H9 (cell line): ENCODE results near the gene BACH2. TPM values are rescaled to one million over a fixed set of nuclear protein-coding genes. Genes with fewer than 3 reads are reported as not detected.

ENCODE experiments used
- DNase-seq: peaks from one replicate; pipeline ENCODE4 v3.0.0-alpha.2; 2017
- H2AFZ ChIP-seq: one replicate; pipeline ENCODE4 v1.6.1; 2013; ENCODE audit warnings: mild to moderate bottlenecking, low read length, control low read depth, moderate library complexity
- H2AK5ac ChIP-seq: 2 replicates; pipeline ENCODE4 v1.6.1; 2013; ENCODE audit warnings: low read length, control low read depth, mixed read lengths; ENCODE audit not compliant: insufficient read length
- H2BK120ac ChIP-seq: one replicate; pipeline ENCODE4 v1.6.1; 2013; ENCODE audit warnings: low read depth, mild to moderate bottlenecking, low read length, control low read depth, inconsistent platforms; ENCODE audit not compliant: poor library complexity, severe bottlenecking
- H2BK12ac ChIP-seq: 2 replicates; pipeline ENCODE4 v1.6.1; 2013; ENCODE audit warnings: low read length, control low read depth, mixed read lengths, low read depth; ENCODE audit not compliant: insufficient read length
- H2BK15ac ChIP-seq: 2 replicates; pipeline ENCODE4 v1.6.1; 2013; ENCODE audit warnings: low read depth, low read length, control low read depth
- H2BK20ac ChIP-seq: one replicate; pipeline ENCODE4 v1.6.1; 2013; ENCODE audit warnings: low read depth, mild to moderate bottlenecking, low read length, control low read depth, inconsistent platforms; ENCODE audit not compliant: poor library complexity, severe bottlenecking
- H2BK5ac ChIP-seq: 2 replicates; pipeline ENCODE4 v1.6.1; 2013; ENCODE audit warnings: low read length, control low read depth, mixed read lengths; ENCODE audit not compliant: insufficient read length
- H3K14ac ChIP-seq: 2 replicates; pipeline ENCODE4 v1.6.1; 2013; ENCODE audit warnings: low read length, control low read depth; ENCODE audit not compliant: insufficient read depth
- H3K18ac ChIP-seq: 2 replicates; pipeline ENCODE4 v1.6.1; 2013; ENCODE audit warnings: low read depth, mild to moderate bottlenecking, mixed read lengths, low read length, control low read depth; ENCODE audit not compliant: insufficient read length
- H3K23ac ChIP-seq: 2 replicates; pipeline ENCODE4 v1.6.1; 2013; ENCODE audit warnings: low read length, control low read depth, mixed read lengths, low read depth; ENCODE audit not compliant: insufficient read length
- H3K23me2 ChIP-seq: 2 replicates; pipeline ENCODE4 v1.6.1; 2013; ENCODE audit warnings: low read depth, mild to moderate bottlenecking, mixed read lengths, low read length, control low read depth; ENCODE audit not compliant: insufficient read length, poor library complexity, severe bottlenecking
- H3K27ac ChIP-seq: 2 replicates; pipeline ENCODE4 v1.5.1; 2013; ENCODE audit warnings: low read length, control low read depth, mixed read lengths, low read depth; ENCODE audit not compliant: insufficient read length
- H3K27me3 ChIP-seq: 2 replicates; pipeline ENCODE4 v1.6.1; 2013; ENCODE audit warnings: low read length, control low read depth, inconsistent platforms; ENCODE audit not compliant: insufficient read depth
- H3K4ac ChIP-seq: 2 replicates; pipeline ENCODE4 v1.6.1; 2013; ENCODE audit warnings: low read depth, mild to moderate bottlenecking, control low read depth, inconsistent platforms, low read length, moderate library complexity
- H3K4me1 ChIP-seq: 2 replicates; pipeline ENCODE4 v1.6.1; 2013; ENCODE audit warnings: low read length, control low read depth, inconsistent platforms; ENCODE audit not compliant: insufficient read depth
- H3K4me2 ChIP-seq: 2 replicates; pipeline ENCODE4 v1.6.1; 2013; ENCODE audit warnings: low read length, control low read depth, mixed read lengths; ENCODE audit not compliant: insufficient read length, insufficient read depth
- H3K56ac ChIP-seq: 2 replicates; pipeline ENCODE4 v1.6.1; 2013; ENCODE audit warnings: low read depth, mild to moderate bottlenecking, mixed read lengths, low read length, control low read depth; ENCODE audit not compliant: insufficient read length
- H3K79me1 ChIP-seq: 2 replicates; pipeline ENCODE4 v1.6.1; 2013; ENCODE audit warnings: low read depth, mild to moderate bottlenecking, moderate library complexity, low read length, control low read depth, inconsistent platforms; ENCODE audit not compliant: insufficient read depth, poor library complexity, severe bottlenecking
- H3K79me2 ChIP-seq: 2 replicates; pipeline ENCODE4 v1.6.1; 2013; ENCODE audit warnings: low read length, control low read depth, inconsistent platforms; ENCODE audit not compliant: insufficient read depth
- H3K9ac ChIP-seq: 2 replicates; pipeline ENCODE4 v1.6.1; 2013; ENCODE audit warnings: low read length, control low read depth, mixed read lengths; ENCODE audit not compliant: insufficient read length; ENCODE audit errors: extremely low read depth
- H3K9me3 ChIP-seq: one replicate; pipeline ENCODE4 v1.6.1; 2013; ENCODE audit warnings: low read depth, low read length, inconsistent platforms; ENCODE audit not compliant: control insufficient read depth
- H3T11ph ChIP-seq: one replicate; pipeline ENCODE4 v1.6.1; 2013; ENCODE audit warnings: mild to moderate bottlenecking, low read length, control low read depth, inconsistent platforms
- H4K20me1 ChIP-seq: one replicate; pipeline ENCODE4 v1.6.1; 2013; ENCODE audit not compliant: control insufficient read depth, insufficient read length, insufficient read depth
- H4K5ac ChIP-seq: 2 replicates; pipeline ENCODE4 v1.6.1; 2013; ENCODE audit warnings: low read depth, mild to moderate bottlenecking, mixed read lengths, low read length, control low read depth; ENCODE audit not compliant: insufficient read length
- H4K8ac ChIP-seq: replicated peaks from 2 replicates; pipeline ENCODE4 v1.6.1; 2013; ENCODE audit warnings: low read length, control low read depth, mixed read lengths, low read depth; ENCODE audit not compliant: insufficient read length
- H4K91ac ChIP-seq: 2 replicates; pipeline ENCODE4 v1.6.1; 2013; ENCODE audit warnings: low read depth, mild to moderate bottlenecking, moderate library complexity, mixed read lengths, low read length, control low read depth; ENCODE audit not compliant: insufficient read length
- H3K27ac Mint-ChIP-seq, 3 experiments: 2 replicates in 2 of 3; 3 replicates in 1 of 3; pipeline ENCODE4 v1.8.0; 2020 to 2021; ENCODE audit warnings: mixed read lengths in 3 of 3, mild to moderate bottlenecking in 1 of 3, moderate library complexity in 1 of 3
- H3K27me3 Mint-ChIP-seq: 2 replicates; pipeline ENCODE4 v1.8.0; 2021; ENCODE audit warnings: low read depth, mild to moderate bottlenecking, moderate library complexity, mixed read lengths
- H3K36me3 Mint-ChIP-seq, 3 experiments: 2 replicates in 2 of 3; 3 replicates in 1 of 3; pipeline ENCODE4 v1.8.0; 2020 to 2021; ENCODE audit warnings: low read depth in 3 of 3, mixed read lengths in 3 of 3; ENCODE audit not compliant: insufficient read depth in 1 of 3
- H3K4me1 Mint-ChIP-seq, 2 experiments: 2 replicates each; pipeline ENCODE4 v1.8.0; 2020; ENCODE audit warnings: mixed read lengths in 2 of 2
- H3K4me3 Mint-ChIP-seq, 2 experiments: 2 replicates in 1 of 2; 3 replicates in 1 of 2; pipeline ENCODE4 v1.8.0; 2020 to 2021; ENCODE audit warnings: mild to moderate bottlenecking in 2 of 2, mixed read lengths in 2 of 2, moderate library complexity in 1 of 2
- H3K9me3 Mint-ChIP-seq, 2 experiments: 2 replicates in 1 of 2; 3 replicates in 1 of 2; pipeline ENCODE4 v1.8.0; 2020; ENCODE audit warnings: mild to moderate bottlenecking in 2 of 2, mixed read lengths in 2 of 2, moderate library complexity in 1 of 2
- WGBS: extraction: QIAGEN DNeasy Blood & Tissue Kit; methylation state at CpG from one replicate; pipeline ENCODE4 v1.1.7; 2013; ENCODE audit warnings: missing lambda C conversion rate, low lambda C conversion rate, mixed read lengths; ENCODE audit not compliant: insufficient read length; ENCODE audit errors: extremely low coverage; 5-methylcytosine and 5-hydroxymethylcytosine counted together
- total RNA-seq: library from RNA; stranded (reverse); gene quantifications from 2 replicates; pipeline ENCODE4 v1.2.1, GENCODE V29; 2021
- TF ChIP-seq, protein P1 (sequence below): fragments of 200-600 bp; sonication (generic); conservative IDR thresholded peaks from 3 replicates; pipeline ENCODE4 v1.8.0; 2021; ENCODE audit warnings: antibody characterized with exemption, mild to moderate bottlenecking

BACH2 gene
- total RNA-seq, 1 experiment from 2014 or later: 2.0 TPM

DNA sequence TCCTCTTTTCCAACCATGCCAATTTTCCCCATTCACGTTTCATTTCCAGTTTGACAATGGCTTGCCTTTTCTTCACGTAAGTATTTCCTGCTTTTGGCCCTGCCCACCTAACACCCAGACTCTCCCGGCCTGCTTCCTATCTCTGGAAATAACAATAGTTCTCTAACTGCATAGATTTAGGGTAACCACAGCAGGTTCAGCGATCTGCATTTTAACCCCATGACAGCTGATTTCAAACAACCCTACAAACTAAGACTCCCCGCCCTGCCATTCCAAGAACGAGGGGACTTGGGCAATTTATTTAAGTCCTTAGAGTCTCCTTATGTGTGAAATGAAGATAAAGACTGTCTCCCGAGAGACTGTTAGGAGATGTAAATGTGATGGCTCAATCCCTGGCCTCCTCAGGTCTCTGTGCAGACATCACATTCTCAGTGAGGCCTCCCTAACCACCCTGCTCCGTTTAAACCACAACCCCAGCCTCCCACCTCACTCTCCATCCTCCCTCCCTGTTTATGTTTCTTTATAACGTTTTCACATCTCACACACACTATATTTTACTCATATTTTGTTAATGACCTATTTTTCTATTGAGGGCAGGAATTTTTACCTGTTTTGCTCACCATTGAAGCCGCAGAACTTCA, 267.5 kb downstream of the BACH2 start:
- no peaks in the 10 kb centered on the region for H3K79me2 ChIP-seq
- no peaks in the 10 kb centered on the region for H3K36me3 Mint-ChIP-seq
- H3K27ac Mint-ChIP-seq: no peak overlapping the region; a peak in 1 of 7 replicates

More for the DNA sequence above, 267.5 kb downstream of the BACH2 start:
- no peak for DNase-seq
- Histone ChIP-seq H3K27me3 (no peaks in the 10 kb centered on the region), H2BK5ac (no peak overlapping the region), H3K9me3 (no peaks in the 10 kb centered on the region), H2AFZ (no peak overlapping the region), H4K20me1 (no peaks in the 10 kb centered on the region), H3K4me2 (no peak overlapping the region), H3K14ac (no peak overlapping the region), H4K5ac (no peak overlapping the region), H3K4me1 (no peaks in the 10 kb centered on the region), H3K23ac (no peak overlapping the region), H2BK15ac (no peak overlapping the region), H2BK20ac (no peak overlapping the region), H3K27ac (no peak overlapping the region), H2AK5ac (no peak overlapping the region), H2BK120ac (no peak overlapping the region), H3T11ph (no peak overlapping the region), H3K56ac (no peak overlapping the region), H3K18ac (no peak overlapping the region), H3K9ac (no peak overlapping the region), H4K8ac (no peak overlapping the region), H3K79me1 (no peaks in the 10 kb centered on the region), H3K4ac (no peak overlapping the region), H3K23me2 (no peaks in the 10 kb centered on the region), H4K91ac (no peak overlapping the region), H2BK12ac (no peak overlapping the region)
- Mint-ChIP-seq H3K9me3 (peaks cover 0 to 2% of the 10 kb centered on the region in 2 experiments; a peak in 1 of 5 replicates), H3K4me3 (no peak overlapping the region), H3K4me1 (peaks cover 7 to 8% of the 10 kb centered on the region in 2 experiments), H3K27me3 (peaks cover 1% of the 10 kb centered on the region; the same call in 1 of the 2 replicates)
- TF ChIP-seq, protein P1, sequence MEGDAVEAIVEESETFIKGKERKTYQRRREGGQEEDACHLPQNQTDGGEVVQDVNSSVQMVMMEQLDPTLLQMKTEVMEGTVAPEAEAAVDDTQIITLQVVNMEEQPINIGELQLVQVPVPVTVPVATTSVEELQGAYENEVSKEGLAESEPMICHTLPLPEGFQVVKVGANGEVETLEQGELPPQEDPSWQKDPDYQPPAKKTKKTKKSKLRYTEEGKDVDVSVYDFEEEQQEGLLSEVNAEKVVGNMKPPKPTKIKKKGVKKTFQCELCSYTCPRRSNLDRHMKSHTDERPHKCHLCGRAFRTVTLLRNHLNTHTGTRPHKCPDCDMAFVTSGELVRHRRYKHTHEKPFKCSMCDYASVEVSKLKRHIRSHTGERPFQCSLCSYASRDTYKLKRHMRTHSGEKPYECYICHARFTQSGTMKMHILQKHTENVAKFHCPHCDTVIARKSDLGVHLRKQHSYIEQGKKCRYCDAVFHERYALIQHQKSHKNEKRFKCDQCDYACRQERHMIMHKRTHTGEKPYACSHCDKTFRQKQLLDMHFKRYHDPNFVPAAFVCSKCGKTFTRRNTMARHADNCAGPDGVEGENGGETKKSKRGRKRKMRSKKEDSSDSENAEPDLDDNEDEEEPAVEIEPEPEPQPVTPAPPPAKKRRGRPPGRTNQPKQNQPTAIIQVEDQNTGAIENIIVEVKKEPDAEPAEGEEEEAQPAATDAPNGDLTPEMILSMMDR: no peak
- WGBS: 100% methylated on average over 1 of the region's 10 CpGs
